Caco-2 (cell line): ENCODE results near the gene CDKL4. TPM values are rescaled to one million over a fixed set of nuclear protein-coding genes. Genes with fewer than 3 reads are reported as not detected.

ENCODE experiments used
- BruUV-seq: library from RNA; stranded (reverse); fragments of 400-500 nt; replicated peaks from 2 replicates; lab custom pipeline; 2021; lab: Mats Ljungman, UMichigan
- CTCF ChIA-PET: fragments of 300-600 bp; sonication (Branson Sonifier 250); formaldehyde crosslinking; loops from one replicate; lab custom pipeline; 2022; ENCODE audit warnings: antibody characterized with exemption; lab: Charles Lee
- POLR2A ChIA-PET: fragments of 300-600 bp; sonication (Branson Sonifier 250); formaldehyde crosslinking; loops from one replicate; lab custom pipeline; 2022; ENCODE audit warnings: antibody characterized with exemption; lab: Charles Lee
- DNase-seq, 2 experiments: peaks; one replicate each; pipeline versions ENCODE4 v3.0.0 to v3.0.0-alpha.2; 2020 to 2022
- H3K27me3 ChIP-seq: replicated peaks from 2 replicates; pipeline ENCODE4 v1.6.0; 2011; ENCODE audit warnings: low read length; ENCODE audit not compliant: control insufficient read depth, insufficient read depth
- H3K36me3 ChIP-seq: 2 replicates; pipeline ENCODE4 v1.5.1; 2011; ENCODE audit warnings: low read length; ENCODE audit not compliant: control insufficient read depth, insufficient read depth
- H3K4me1 ChIP-seq: fragments of 250-450 bp; sonication (Bioruptor Pico); 2 replicates; pipeline ENCODE4 v1.5.1; 2020; ENCODE audit warnings: mild to moderate bottlenecking
- H3K4me3 ChIP-seq: 2 replicates; pipeline ENCODE4 v1.5.1; 2011; ENCODE audit warnings: low read depth, mild to moderate bottlenecking, control low read depth, low read length
- H3K9me3 ChIP-seq: fragments of 250-450 bp; sonication (Bioruptor Pico); 2 replicates; pipeline ENCODE4 v1.5.1; 2020; ENCODE audit warnings: mild to moderate bottlenecking, moderate library complexity
- H3K27ac Mint-ChIP-seq: one replicate; pipeline ENCODE4 v1.8.0; 2022; ENCODE audit warnings: mixed read lengths; ENCODE audit not compliant: unreplicated experiment
- H3K27me3 Mint-ChIP-seq: one replicate; pipeline ENCODE4 v1.8.0; 2022; ENCODE audit warnings: mixed read lengths; ENCODE audit not compliant: insufficient read depth, unreplicated experiment
- H3K36me3 Mint-ChIP-seq: one replicate; pipeline ENCODE4 v1.8.0; 2022; ENCODE audit warnings: mild to moderate bottlenecking, mixed read lengths; ENCODE audit not compliant: insufficient read depth, unreplicated experiment
- H3K4me1 Mint-ChIP-seq: one replicate; pipeline ENCODE4 v1.8.0; 2022; ENCODE audit warnings: low read depth, mixed read lengths; ENCODE audit not compliant: unreplicated experiment
- H3K4me3 Mint-ChIP-seq: one replicate; pipeline ENCODE4 v1.8.0; 2022; ENCODE audit warnings: mild to moderate bottlenecking, moderate library complexity, mixed read lengths; ENCODE audit not compliant: unreplicated experiment
- H3K9me3 Mint-ChIP-seq: one replicate; pipeline ENCODE4 v1.8.0; 2022; ENCODE audit warnings: mixed read lengths; ENCODE audit not compliant: unreplicated experiment
- CTCF ChIP-seq, 2 experiments: fragments of 200-600 bp in 1 of 2; IDR thresholded peaks; 1 replicate in 1 of 2; 2 replicates in 1 of 2; pipeline versions ENCODE4 v1.5.1 to v1.8.0; 2011 to 2022; ENCODE audit warnings: antibody characterized with exemption in 1 of 2, control low read depth in 1 of 2, inconsistent platforms in 1 of 2, low read depth in 1 of 2, low read length in 1 of 2, mild to moderate bottlenecking in 1 of 2, moderate library complexity in 1 of 2; ENCODE audit not compliant: insufficient read depth in 1 of 2, severe bottlenecking in 1 of 2, unreplicated experiment in 1 of 2
- intact Hi-C: fragments of 100-400 bp; cut with micrococcal nuclease; formaldehyde crosslinking; loops from one replicate; pipeline ENCODE4 v1.10.0; 2022; ENCODE audit not compliant: unreplicated experiment
- total RNA-seq: library from RNA; stranded (reverse); gene quantifications from 2 replicates; pipeline ENCODE4 v1.2.3, GENCODE V29; 2022

CDKL4 gene
- total RNA-seq, 1 experiment from 2014 or later: 1.4 TPM

- Histone ChIP-seq H3K9me3 (0 out of 2 replicates have a peak, but pooled peaks cover 3% of the 10 kb centered on the region), H3K36me3 (no peaks in the 10 kb centered on the region), H3K4me3 (no peak overlapping the region), H3K27me3 (no peaks in the 10 kb centered on the region), H3K4me1 (peaks cover 3% of the 10 kb centered on the region; the same call in 1 of the 2 replicates)
- TF ChIP-seq CTCF (IDR thresholded peaks at IDR 0.05; ENCODE audit: insufficient read depth in 1 of 2, low read depth in 1 of 2, low read length in 1 of 2, severe bottlenecking in 1 of 2, unreplicated experiment in 1 of 2): no peak
- CTCF ChIA-PET: no interaction called here
- no peaks in the 10 kb centered on the region for H3K9me3 Mint-ChIP-seq
- DNase-seq: no peak
- intact Hi-C loops: no loop called here
- no peak overlapping the region for H3K27ac Mint-ChIP-seq
- H3K4me3 Mint-ChIP-seq: no peak overlapping the region
- POLR2A ChIA-PET: no interaction called here
- no peaks in the 10 kb centered on the region for H3K4me1 Mint-ChIP-seq
- H3K27me3 Mint-ChIP-seq: no peaks in the 10 kb centered on the region
- BruUV-seq: no TSS peak
- no peaks in the 10 kb centered on the region for H3K36me3 Mint-ChIP-seq
Measured at GRCh38 chr2:39150102-39150562, 93.6 kb downstream of the CDKL4 start.

- no TSS peak for BruUV-seq
- H3K27ac Mint-ChIP-seq: no peak overlapping the region
- DNase-seq: no peak
- no peaks in the 10 kb centered on the region for H3K9me3 Mint-ChIP-seq
- H3K4me3 Mint-ChIP-seq: no peak overlapping the region
- H3K27me3 Mint-ChIP-seq: no peaks in the 10 kb centered on the region
- CTCF ChIA-PET: no interaction called here
- intact Hi-C loops: no loop called here
- Histone ChIP-seq H3K4me1 (peaks cover 3% of the 10 kb centered on the region; the same call in 1 of the 2 replicates), H3K27me3 (no peaks in the 10 kb centered on the region), H3K9me3 (no peaks in the 10 kb centered on the region), H3K36me3 (no peaks in the 10 kb centered on the region), H3K4me3 (no peak overlapping the region)
- H3K4me1 Mint-ChIP-seq: no peaks in the 10 kb centered on the region
- POLR2A ChIA-PET: no interaction called here
- no peaks in the 10 kb centered on the region for H3K36me3 Mint-ChIP-seq
- no peak for TF ChIP-seq CTCF (IDR thresholded peaks at IDR 0.05; ENCODE audit: insufficient read depth in 1 of 2, low read depth in 1 of 2, low read length in 1 of 2, severe bottlenecking in 1 of 2, unreplicated experiment in 1 of 2)
Measured at GRCh38 chr2:39146630-39147029, 97.1 kb downstream of the CDKL4 start.

GRCh38 chr2:39145906-39146421 lies 97.8 kb downstream of the CDKL4 start:
- Mint-ChIP-seq H3K36me3 (no peaks in the 10 kb centered on the region), H3K4me3 (no peak overlapping the region), H3K9me3 (no peaks in the 10 kb centered on the region), H3K4me1 (no peaks in the 10 kb centered on the region), H3K27me3 (no peaks in the 10 kb centered on the region), H3K27ac (no peak overlapping the region)
- Histone ChIP-seq H3K27me3 (no peaks in the 10 kb centered on the region), H3K36me3 (no peaks in the 10 kb centered on the region), H3K4me3 (no peak overlapping the region), H3K4me1 (peaks cover 3% of the 10 kb centered on the region; the same call in 1 of the 2 replicates), H3K9me3 (no peaks in the 10 kb centered on the region)
- no peak for DNase-seq
- intact Hi-C loops: no loop called here
- ChIA-PET CTCF (no interaction called here), POLR2A (no interaction called here)
- TF ChIP-seq CTCF (IDR thresholded peaks at IDR 0.05; ENCODE audit: insufficient read depth in 1 of 2, low read depth in 1 of 2, low read length in 1 of 2, severe bottlenecking in 1 of 2, unreplicated experiment in 1 of 2): no peak
- BruUV-seq: no TSS peak
